HUDEP-2 (cell line): ENCODE results near the gene PGRMC1.
"Not testable (repeated sequence)": the region's sequence is repeated elsewhere in the genome, so short reads cannot be mapped to it uniquely, and the experiment has no call there.

Source experiments
- DNase-seq, 76 experiments: peaks; one replicate each; lab custom pipeline; 2025; ENCODE audit not compliant: unreplicated experiment in 76 of 76; lab: John Stamatoyannopoulos, UW

PGRMC1 gene

GRCh38 chrX:119235872-119236622 is at the start of gene PGRMC1:
Gene PGRMC1 (plus strand): TSS chrX:119236285. CDS start chrX:119236364, 79 bp downstream.
- peak in 71 of 76 experiments; percentile 1 to 67 (median 45) for DNase-seq

GRCh38 chrX:119186763-119187162 is 49.3 kb upstream of the PGRMC1 start:
- DNase-seq: no peak

- DNase-seq: no peak
Observed at GRCh38 chrX:119187298-119187697, 48.8 kb upstream of the PGRMC1 start.

GRCh38 chrX:119189115-119189514 is 47.0 kb upstream of the PGRMC1 start:
- DNase-seq: no peak

- DNase-seq: no peak
Observed at GRCh38 chrX:119189595-119189994, 46.5 kb upstream of the PGRMC1 start.

GRCh38 chrX:119190091-119190681 is 45.9 kb upstream of the PGRMC1 start:
- DNase-seq: no peak

- DNase-seq: no peak
Observed at GRCh38 chrX:119190831-119191230, 45.3 kb upstream of the PGRMC1 start.

GRCh38 chrX:119194621-119195020 is 41.5 kb upstream of the PGRMC1 start:
- DNase-seq: no peak

- no peak for DNase-seq
Observed at GRCh38 chrX:119201570-119201969, 34.5 kb upstream of the PGRMC1 start.

GRCh38 chrX:119206203-119206602 is 29.9 kb upstream of the PGRMC1 start:
- DNase-seq: no peak

- not testable (repeated sequence) for DNase-seq
Observed at GRCh38 chrX:119207483-119207882, 28.6 kb upstream of the PGRMC1 start.

GRCh38 chrX:119208401-119209057 is 27.6 kb upstream of the PGRMC1 start:
- no peak for DNase-seq

GRCh38 chrX:119210931-119211648 is 25.0 kb upstream of the PGRMC1 start:
- not testable (repeated sequence) for DNase-seq

GRCh38 chrX:119211649-119212014 is 24.5 kb upstream of the PGRMC1 start:
- DNase-seq: no peak

GRCh38 chrX:119218198-119218597 is 17.9 kb upstream of the PGRMC1 start:
- DNase-seq: peak in 1 of 76 experiments; percentile 0

GRCh38 chrX:119222932-119223331 is 13.2 kb upstream of the PGRMC1 start:
- no peak for DNase-seq

- DNase-seq: no peak
Observed at GRCh38 chrX:119223783-119224182, 12.3 kb upstream of the PGRMC1 start.

- DNase-seq: no peak
Observed at GRCh38 chrX:119226446-119226845, 9.6 kb upstream of the PGRMC1 start.

- no peak for DNase-seq
Observed at GRCh38 chrX:119228512-119229252, 7.4 kb upstream of the PGRMC1 start.

- DNase-seq: no peak
Observed at GRCh38 chrX:119229253-119229615, 6.9 kb upstream of the PGRMC1 start.

GRCh38 chrX:119230850-119231249 is 5.2 kb upstream of the PGRMC1 start:
- DNase-seq: no peak
